ENCODE data around the gene PRKCD.

DNA sequence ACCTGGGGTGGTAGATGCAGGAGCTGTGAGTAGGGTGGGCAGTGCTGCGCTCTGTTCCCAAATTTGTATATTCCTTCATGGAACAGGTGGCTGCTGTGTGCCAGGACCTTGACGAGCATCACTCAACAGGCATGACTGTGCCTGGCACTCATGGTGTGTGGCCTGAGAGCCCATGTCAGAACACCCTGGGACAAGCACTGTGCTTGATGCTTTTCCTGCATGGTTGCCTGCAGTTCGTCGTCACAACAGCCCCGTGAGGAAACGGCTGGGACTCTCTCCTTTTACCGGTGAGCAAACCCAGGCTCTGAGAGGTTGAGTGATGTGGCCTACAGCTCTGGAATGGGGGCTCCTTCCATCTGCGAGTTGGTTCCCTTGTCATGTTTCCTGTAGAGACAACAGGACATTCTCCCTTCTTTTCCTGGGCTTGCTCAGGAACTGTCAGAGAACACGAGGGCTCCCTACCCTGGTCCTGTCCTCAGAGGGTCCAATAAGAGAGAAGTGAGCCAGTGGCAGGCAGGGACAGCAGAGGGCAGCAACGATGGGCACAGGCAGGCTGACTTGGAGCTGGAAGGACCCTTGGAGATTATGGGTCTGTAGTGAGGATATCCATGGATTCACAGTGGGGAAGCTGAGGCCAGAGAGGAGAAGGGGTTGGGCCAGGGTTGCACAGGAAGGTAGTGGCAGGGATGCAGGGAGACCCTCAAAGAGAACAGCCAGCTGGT lies 37.4 kb downstream of the PRKCD start:
- TF ChIP-seq EZH2phosphoT487 (IDR thresholded peaks at IDR 0.05; ENCODE audit: insufficient read depth, low read depth): no peak
- TF ChIP-seq EZH2 (IDR thresholded peaks at IDR 0.05; ENCODE audit: insufficient read depth, poor library complexity, severe bottlenecking): no peak

Measured in GM23248 (cell line).